SKM-1 treated with dmso at 0.1 percent for 144 hours (cell line): ENCODE results near the gene FAM168A.

Source experiments
- DNase-seq: peaks from one replicate; lab custom pipeline; 2025; ENCODE audit not compliant: unreplicated experiment; lab: John Stamatoyannopoulos, UW

Gene FAM168A

DNA sequence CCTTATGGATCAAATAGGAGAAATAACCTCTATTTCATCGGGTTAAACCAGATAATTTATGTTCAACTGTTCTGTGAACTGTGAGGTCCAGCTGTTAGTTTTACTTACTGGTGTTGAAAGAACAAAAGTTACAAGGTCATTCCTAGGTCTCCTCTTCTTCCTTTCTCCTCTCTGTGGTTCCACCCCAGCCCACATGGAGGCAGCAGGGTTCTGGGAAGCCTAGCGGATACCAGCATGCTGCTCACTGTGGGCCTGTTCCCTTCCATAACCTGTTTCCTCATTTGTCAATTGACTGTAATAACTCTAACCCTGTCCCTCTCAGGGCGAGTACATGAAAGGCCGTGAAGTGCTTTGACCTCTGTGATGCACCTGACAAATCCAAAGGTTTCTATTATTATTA is 193.9 kb downstream of the FAM168A start:
- DNase-seq, result peak; percentile 68

- no peak for DNase-seq
These were observed 194.4 kb downstream of the FAM168A start for GRCh38 chr11:73403541-73403940.

DNA sequence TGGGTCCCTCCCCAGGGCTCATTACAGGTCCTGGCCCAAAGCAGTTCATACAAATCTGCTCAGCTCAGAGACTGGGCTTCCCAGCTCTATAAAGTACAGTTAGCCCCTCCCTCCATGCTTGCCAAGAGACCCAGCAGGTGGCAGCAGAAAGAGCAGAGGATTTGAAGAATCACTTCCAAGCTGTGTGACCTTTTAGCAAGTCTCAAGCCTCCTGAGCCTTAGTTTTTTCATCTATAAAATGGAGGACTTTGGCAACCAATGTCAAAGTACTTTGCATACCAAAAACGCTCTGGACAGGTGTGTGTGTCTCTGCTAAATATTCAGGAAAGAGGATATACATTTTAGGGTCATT is 195.1 kb downstream of the FAM168A start:
- DNase-seq, result peak; percentile 7

- no peak for DNase-seq
These were observed 195.7 kb downstream of the FAM168A start for GRCh38 chr11:73401924-73402833.

GRCh38 chr11:73401217-73401923 is 196.5 kb downstream of the FAM168A start:
- no peak for DNase-seq

- no peak for DNase-seq
These were observed 197.6 kb downstream of the FAM168A start for GRCh38 chr11:73400293-73400692.

- DNase-seq, result no peak
These were observed 198.3 kb downstream of the FAM168A start for GRCh38 chr11:73399636-73400035.

DNA sequence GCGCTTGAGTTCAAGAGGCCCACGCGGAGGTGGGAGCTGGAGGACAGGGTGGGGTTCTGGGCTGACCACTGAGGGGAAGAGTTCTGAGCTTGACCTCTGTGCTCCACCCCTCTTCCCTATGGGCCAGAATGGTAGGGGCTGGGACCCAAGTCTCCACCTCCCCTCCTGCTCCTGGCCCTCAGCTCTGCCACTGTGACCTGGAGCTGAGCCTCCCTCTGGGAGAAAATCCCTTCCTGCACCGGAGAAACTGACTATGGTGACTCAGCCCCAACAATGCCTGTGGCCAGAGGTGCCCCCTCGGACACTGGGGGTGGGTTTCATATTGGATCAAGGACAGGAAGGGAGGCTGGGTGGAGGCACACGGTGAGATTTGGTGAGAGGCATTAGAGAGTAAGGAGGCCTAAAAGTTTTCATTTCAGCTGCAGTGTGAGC is 198.7 kb downstream of the FAM168A start:
- no peak for DNase-seq

- DNase-seq, result no peak
These were observed 199.2 kb downstream of the FAM168A start for GRCh38 chr11:73398721-73399120.

- no peak for DNase-seq
These were observed 199.8 kb downstream of the FAM168A start for GRCh38 chr11:73398132-73398526.

GRCh38 chr11:73397468-73398131 is 200.3 kb downstream of the FAM168A start:
- no peak for DNase-seq

- DNase-seq, result no peak
These were observed 200.9 kb downstream of the FAM168A start for GRCh38 chr11:73396985-73397384.

GRCh38 chr11:73396251-73396930 is 201.5 kb downstream of the FAM168A start:
- DNase-seq, result no peak

- no peak for DNase-seq
These were observed 202.4 kb downstream of the FAM168A start for GRCh38 chr11:73395297-73396208.

GRCh38 chr11:73394416-73395296 is 203.3 kb downstream of the FAM168A start:
- no peak for DNase-seq

DNA sequence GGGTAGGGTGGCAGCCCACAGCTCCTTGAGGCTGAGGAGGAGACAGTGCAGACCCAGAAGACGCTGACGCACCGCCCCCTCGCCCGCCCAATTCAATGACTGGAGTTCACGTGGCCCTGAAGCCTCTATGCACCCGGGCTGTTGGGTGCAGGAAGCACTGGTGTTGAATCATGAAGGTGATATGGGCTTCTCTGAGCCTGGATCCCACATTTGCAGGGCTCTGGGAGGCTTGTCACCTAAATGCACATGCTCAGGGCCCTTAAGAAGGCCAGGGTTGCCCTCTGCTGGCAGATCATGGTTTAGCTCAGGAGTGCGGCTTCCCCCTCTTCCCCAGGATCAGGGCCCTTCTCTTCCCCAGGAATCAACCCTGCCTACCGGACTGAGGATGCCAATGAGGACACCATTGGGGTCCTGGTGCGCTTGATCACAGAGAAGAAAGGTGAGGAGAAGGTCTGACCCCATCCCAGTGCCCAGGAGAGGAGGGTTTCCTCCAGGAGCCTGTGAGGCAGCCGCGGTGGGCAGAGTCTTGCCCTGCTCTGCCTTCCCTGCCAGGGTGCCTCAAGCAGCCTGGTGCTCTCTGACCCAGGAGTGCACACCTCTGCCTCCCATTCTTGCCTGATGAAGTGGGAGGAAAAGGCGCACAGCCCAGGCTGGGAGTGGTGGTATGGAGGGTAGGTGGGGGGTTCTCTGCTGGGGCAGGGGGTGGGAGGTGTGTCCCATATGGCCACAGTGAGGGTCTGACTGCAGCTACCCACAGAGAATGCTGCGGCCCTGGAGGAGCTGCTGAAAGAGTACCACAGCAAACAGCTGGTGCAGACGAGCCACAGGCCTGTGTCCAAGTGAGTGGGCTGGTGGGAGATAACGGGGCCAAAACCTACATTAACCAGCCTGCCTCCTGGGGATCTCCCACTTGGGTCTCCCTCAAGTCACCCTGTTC is 204.2 kb downstream of the FAM168A start:
- peak; percentile 65 for DNase-seq

- DNase-seq, result no peak
These were observed 204.9 kb downstream of the FAM168A start for GRCh38 chr11:73393011-73393380.
